ENCODE measurements around the gene ALDH3B1.

ALDH3B1 gene

GRCh38 chr11:68014157-68014946, 4.2 kb downstream of the ALDH3B1 start:
- DNase-seq, result peak; percentile 64

- DNase-seq, result no peak
Observed at GRCh38 chr11:68014947-68015447, 4.9 kb downstream of the ALDH3B1 start.

- no peak for DNase-seq
Observed at GRCh38 chr11:68015467-68015866, 5.3 kb downstream of the ALDH3B1 start.

GRCh38 chr11:68016161-68016903, 6.2 kb downstream of the ALDH3B1 start:
- DNase-seq, result no peak

GRCh38 chr11:68016904-68017817, 7.0 kb downstream of the ALDH3B1 start:
- no peak for DNase-seq

- DNase-seq, result no peak
Observed at GRCh38 chr11:68017980-68018729, 8.0 kb downstream of the ALDH3B1 start.

- no peak for DNase-seq
Observed at GRCh38 chr11:68018730-68019190, 8.6 kb downstream of the ALDH3B1 start.

GRCh38 chr11:68019486-68019885, 9.4 kb downstream of the ALDH3B1 start:
- DNase-seq, result no peak

- no peak for DNase-seq
Observed at GRCh38 chr11:68020575-68020974, 10.4 kb downstream of the ALDH3B1 start.

GRCh38 chr11:68021167-68021787, 11.2 kb downstream of the ALDH3B1 start:
- DNase-seq, result no peak

- no peak for DNase-seq
Observed at GRCh38 chr11:68022531-68022930, 12.4 kb downstream of the ALDH3B1 start.

- no peak for DNase-seq
Observed at GRCh38 chr11:68024508-68024907, 14.4 kb downstream of the ALDH3B1 start.

GRCh38 chr11:68025047-68025446, 14.9 kb downstream of the ALDH3B1 start:
- no peak for DNase-seq

GRCh38 chr11:68026391-68027105, 16.4 kb downstream of the ALDH3B1 start:
- no peak for DNase-seq

- DNase-seq, result no peak
Observed at GRCh38 chr11:68027667-68028066, 17.5 kb downstream of the ALDH3B1 start.

- peak; percentile 42 for DNase-seq
Observed at GRCh38 chr11:68028802-68029545, 18.8 kb downstream of the ALDH3B1 start.

GRCh38 chr11:68030318-68031143, 20.4 kb downstream of the ALDH3B1 start, which contains the start of gene NDUFS8:
Gene NDUFS8 (plus strand): TSS chr11:68030681. CDS start chr11:68032152, 1,471 bp downstream.
- DNase-seq, result peak; percentile 99

- no peak for DNase-seq
Observed at GRCh38 chr11:68031144-68031464, 21.0 kb downstream of the ALDH3B1 start.

GRCh38 chr11:68032003-68032402, 21.9 kb downstream of the ALDH3B1 start:
- no peak for DNase-seq

Data from HCEC 1CT (cell line).